HCT116 (cell line): ENCODE results near the gene CCDC71. TPM values are rescaled to one million over a fixed set of nuclear protein-coding genes. Genes with fewer than 3 reads are reported as not detected.

Source experiments
- ATAC-seq: fragments of 200-7000 bp; cut with Tn5 transposase; 2 replicates; pipeline ENCODE4 v1.9.1; 2020; ENCODE audit warnings: mild to moderate bottlenecking, moderate library complexity
- BruUV-seq: library from RNA; stranded (reverse); fragments of 400-500 nt; replicated peaks from 2 replicates; lab custom pipeline; 2021; lab: Mats Ljungman, UMichigan
- CTCF ChIA-PET: fragments of 300-600 bp; sonication (Branson Sonifier 250); formaldehyde crosslinking; loops from one replicate; lab custom pipeline; 2021; ENCODE audit warnings: antibody characterized with exemption; lab: Charles Lee
- POLR2A ChIA-PET: fragments of 300-600, 350-600 bp; sonication (Branson Sonifier 250); formaldehyde crosslinking; loops from one replicate; lab custom pipeline; 2021; ENCODE audit warnings: antibody characterized with exemption; lab: Charles Lee
- RAD21 ChIA-PET, 2 experiments: fragments of 300-600 bp; sonication (Branson Sonifier 250); formaldehyde crosslinking; loops; one replicate each; lab custom pipeline; 2023; ENCODE audit warnings: low total read pairs in 2 of 2; ENCODE audit not compliant: uncharacterized antibody in 2 of 2, unreplicated experiment in 2 of 2, low non-redundant PET in 1 of 2; lab: Charles Lee
- DNase-seq: peaks from one replicate; pipeline ENCODE4 v3.0.0-alpha.2; 2010; ENCODE audit warnings: low read depth, low spot score
- H2AFZ ChIP-seq: fragments of 200-600 bp; shearing (Covaris generic), sonication (generic); 2 replicates; pipeline ENCODE4 v1.6.1; 2017; ENCODE audit warnings: low read depth, mixed run types, mixed read lengths, antibody characterized with exemption, low read length; ENCODE audit not compliant: poor library complexity, severe bottlenecking
- H3K27ac ChIP-seq: 2 replicates; pipeline ENCODE4 v1.5.1; 2012; ENCODE audit warnings: low read depth, low read length
- H3K27me3 ChIP-seq: fragments of 200-600 bp; sonication (generic); 2 replicates; pipeline ENCODE4 v1.6.1; 2016; ENCODE audit warnings: mixed run types, low read length, mixed read lengths; ENCODE audit not compliant: insufficient read depth
- H3K36me3 ChIP-seq, 2 experiments: fragments of 200-500 bp in 1 of 2; fragments of 200-600 bp in 1 of 2; sonication (Bioruptor generic) in 1 of 2; sonication (generic) in 1 of 2; 2 replicates each; pipeline versions ENCODE4 v1.5.1 to v1.6.1; 2014 to 2016; ENCODE audit warnings: low read length in 2 of 2, inconsistent platforms in 1 of 2, mixed read lengths in 1 of 2, mixed run types in 1 of 2; ENCODE audit not compliant: insufficient read depth in 2 of 2, control insufficient read depth in 1 of 2
- H3K4me1 ChIP-seq, 2 experiments: fragments of 200-600 bp in 1 of 2; sonication (generic) in 1 of 2; 2 replicates each; pipeline versions ENCODE4 v1.5.1 to v1.6.1; 2012 to 2017; ENCODE audit warnings: low read length in 2 of 2, inconsistent platforms in 1 of 2, mild to moderate bottlenecking in 1 of 2, mixed read lengths in 1 of 2, mixed run types in 1 of 2, moderate library complexity in 1 of 2; ENCODE audit not compliant: insufficient read depth in 2 of 2, control insufficient read depth in 1 of 2
- H3K4me2 ChIP-seq: fragments of 200-600 bp; sonication (generic); 2 replicates; pipeline ENCODE4 v1.6.1; 2017; ENCODE audit warnings: mixed run types, low read length, mixed read lengths
- H3K4me3 ChIP-seq, 2 experiments: fragments of 200-600 bp in 1 of 2; sonication (generic) in 1 of 2; replicated peaks in 1 of 2; 2 replicates each; pipeline ENCODE4 v1.5.1; 2011 to 2016; ENCODE audit warnings: low read length in 2 of 2, control low read depth in 1 of 2, low read depth in 1 of 2, mild to moderate bottlenecking in 1 of 2, mixed read lengths in 1 of 2, mixed run types in 1 of 2
- H3K79me2 ChIP-seq: fragments of 200-600 bp; sonication (generic); 2 replicates; pipeline ENCODE4 v1.6.1; 2017; ENCODE audit warnings: mild to moderate bottlenecking, mixed run types, low read length, moderate library complexity, mixed read lengths; ENCODE audit not compliant: insufficient read depth
- H3K9ac ChIP-seq: fragments of 200-600 bp; sonication (generic); 2 replicates; pipeline ENCODE4 v1.6.1; 2016; ENCODE audit warnings: low read length, mixed read lengths
- H3K9me2 ChIP-seq: fragments of 200-600 bp; sonication (generic), shearing (Covaris generic); 2 replicates; pipeline ENCODE4 v1.6.1; 2017; ENCODE audit warnings: mixed run types, mild to moderate bottlenecking, moderate library complexity; ENCODE audit not compliant: insufficient read depth
- H3K9me3 ChIP-seq, 2 experiments: fragments of 200-500 bp in 1 of 2; fragments of 200-600 bp in 1 of 2; sonication (Bioruptor generic) in 1 of 2; sonication (generic) in 1 of 2; 2 replicates each; pipeline ENCODE4 v1.6.1; 2014 to 2017; ENCODE audit warnings: low read length in 2 of 2, mixed read lengths in 2 of 2, inconsistent platforms in 1 of 2, low read depth in 1 of 2, mild to moderate bottlenecking in 1 of 2, mixed run types in 1 of 2, moderate library complexity in 1 of 2; ENCODE audit not compliant: control insufficient read depth in 1 of 2, insufficient read depth in 1 of 2
- H4K20me1 ChIP-seq: fragments of 200-600 bp; sonication (generic), shearing (Covaris generic); 2 replicates; pipeline ENCODE4 v1.6.1; 2017; ENCODE audit warnings: mixed run types, mild to moderate bottlenecking, moderate library complexity; ENCODE audit not compliant: insufficient read depth
- ATF3 ChIP-seq: IDR thresholded peaks from 2 replicates; pipeline ENCODE4 v1.6.1; 2012
- CTCF ChIP-seq, 3 experiments: fragments of 200-600 bp in 1 of 3; sonication (generic) in 1 of 3; IDR thresholded peaks in 2 of 3; conservative IDR thresholded peaks in 1 of 3; 2 replicates each; pipeline ENCODE4 v1.5.1; 2012 to 2017; ENCODE audit warnings: low read depth in 2 of 3, low read length in 2 of 3, antibody characterized with exemption in 1 of 3, borderline replicate concordance in 1 of 3, control low read depth in 1 of 3, mild to moderate bottlenecking in 1 of 3, mixed read lengths in 1 of 3, mixed run types in 1 of 3, moderate library complexity in 1 of 3; ENCODE audit not compliant: insufficient read depth in 1 of 3
- EGR1 ChIP-seq: IDR thresholded peaks from 2 replicates; pipeline ENCODE4 v1.6.1; 2012; ENCODE audit warnings: low read depth
- FOSL1 ChIP-seq: IDR thresholded peaks from 2 replicates; pipeline ENCODE4 v1.6.1; 2012; ENCODE audit warnings: low read depth
- POLR2AphosphoS5 ChIP-seq: IDR thresholded peaks from 2 replicates; pipeline ENCODE4 v1.6.1; 2011; ENCODE audit warnings: mild to moderate bottlenecking, low read depth, low read length, moderate library complexity
- SIN3A ChIP-seq: IDR thresholded peaks from 2 replicates; pipeline ENCODE4 v1.6.1; 2012; ENCODE audit warnings: low read depth
- SP1 ChIP-seq: IDR thresholded peaks from 2 replicates; pipeline ENCODE4 v1.6.1; 2012; ENCODE audit warnings: low read depth
- SRF ChIP-seq: IDR thresholded peaks from 2 replicates; pipeline ENCODE4 v1.6.1; 2012; ENCODE audit warnings: low read depth
- ZBTB33 ChIP-seq: IDR thresholded peaks from 2 replicates; pipeline ENCODE4 v1.6.1; 2011; ENCODE audit warnings: mild to moderate bottlenecking, low read length, moderate library complexity; ENCODE audit not compliant: insufficient replicate concordance; ENCODE audit errors: extremely low read depth
- ZFX ChIP-seq: fragments of 450-650 bp; IDR thresholded peaks from 2 replicates; pipeline ENCODE4 v1.6.1; 2017
- intact Hi-C: fragments of 100-400 bp; cut with micrococcal nuclease; formaldehyde crosslinking; loops from 2 replicates; pipeline ENCODE4 v1.10.0; 2022
- total RNA-seq: library from RNA; stranded (reverse); gene quantifications from one replicate; pipeline ENCODE4 v1.2.1, GENCODE V29; 2021; ENCODE audit not compliant: unreplicated experiment

CCDC71 gene
- total RNA-seq, 1 experiment from 2014 or later: 32.8 TPM

GRCh38 chr3:49148159-49148558 is 18.0 kb downstream of the CCDC71 start:
- no peaks in the 10 kb centered on the region for H3K36me3 ChIP-seq
- no TSS peak for BruUV-seq
- no peak for TF ChIP-seq EGR1
- TF ChIP-seq SIN3A: no peak
- no peak for TF ChIP-seq FOSL1
- no peak for TF ChIP-seq ATF3
- TF ChIP-seq CTCF (IDR thresholded peaks at IDR 0.05 in 2 of 3, conservative IDR thresholded peaks at IDR 0.05 in 1 of 3; ENCODE audit: borderline replicate concordance in 1 of 3, insufficient read depth in 1 of 3, low read depth in 2 of 3, low read length in 2 of 3): no peak
- no peak for TF ChIP-seq SRF
- no peak for TF ChIP-seq ZFX
- no peak for TF ChIP-seq ZBTB33
- no peak for TF ChIP-seq SP1
- no peak for TF ChIP-seq POLR2AphosphoS5
- CTCF ChIA-PET: no interaction called here
- no peaks in the 10 kb centered on the region for H4K20me1 ChIP-seq
- H3K79me2 ChIP-seq: no peaks in the 10 kb centered on the region
- no peak for DNase-seq
- no peak for ATAC-seq
- intact Hi-C loops: no loop called here
- no peaks in the 10 kb centered on the region for H3K27me3 ChIP-seq
- no peaks in the 10 kb centered on the region for H3K9me3 ChIP-seq
- no peak overlapping the region for H3K27ac ChIP-seq
- H3K4me3 ChIP-seq: no peak overlapping the region
- RAD21 ChIA-PET: no interaction called here
- H3K9me2 ChIP-seq: no peaks in the 10 kb centered on the region
- no peak overlapping the region for H3K9ac ChIP-seq
- POLR2A ChIA-PET: no interaction called here
- no peak overlapping the region for H2AFZ ChIP-seq
- no peaks in the 10 kb centered on the region for H3K4me1 ChIP-seq
- H3K4me2 ChIP-seq: no peak overlapping the region
